Measurements from ENCODE around the gene KIF6. TPM values are rescaled to one million over a fixed set of nuclear protein-coding genes. Genes with fewer than 3 reads are reported as not detected.

KIF6 gene
- total RNA-seq, 6 experiments from 2014 or later = not detected

- Mint-ChIP-seq H3K36me3 (ENCODE audit: low read depth) (peaks cover 7% of the 10 kb centered on the region; the same call in 1 of the 2 replicates), H3K9me3 (peaks cover 35% of the 10 kb centered on the region), H3K4me3 (no peak overlapping the region), H3K4me1 (ENCODE audit: low read depth) (no peaks in the 10 kb centered on the region), H3K27me3 (ENCODE audit: insufficient read depth) (no peaks in the 10 kb centered on the region; the same call in 1 of the 2 replicates), H3K27ac (no peak overlapping the region)
- no peak for TF ChIP-seq CTCF (IDR thresholded peaks at IDR 0.05)
- no peak for DNase-seq
Observed at GRCh38 chr6:39706819-39707335, 18.3 kb downstream of the KIF6 start.

- H3K9me3 Mint-ChIP-seq = peaks cover 22% of the 10 kb centered on the region
- H3K27ac Mint-ChIP-seq = no peak overlapping the region
- H3K36me3 Mint-ChIP-seq (ENCODE audit: low read depth) = no peaks in the 10 kb centered on the region
- no peak overlapping the region for H3K4me3 Mint-ChIP-seq
- no peak for TF ChIP-seq CTCF (IDR thresholded peaks at IDR 0.05)
- H3K4me1 Mint-ChIP-seq (ENCODE audit: low read depth) = no peaks in the 10 kb centered on the region
- DNase-seq = no peak
- H3K27me3 Mint-ChIP-seq (ENCODE audit: insufficient read depth) = no peaks in the 10 kb centered on the region; the same call in 1 of the 2 replicates
Observed at GRCh38 chr6:39702265-39702664, 22.9 kb downstream of the KIF6 start.

GRCh38 chr6:39700362-39700761 lies 24.8 kb downstream of the KIF6 start:
- H3K4me1 Mint-ChIP-seq (ENCODE audit: low read depth) = no peaks in the 10 kb centered on the region
- peaks cover 28% of the 10 kb centered on the region for H3K9me3 Mint-ChIP-seq
- H3K27ac Mint-ChIP-seq = no peak overlapping the region
- H3K4me3 Mint-ChIP-seq = no peak overlapping the region
- no peaks in the 10 kb centered on the region for H3K36me3 Mint-ChIP-seq (ENCODE audit: low read depth)
- no peak for DNase-seq
- H3K27me3 Mint-ChIP-seq (ENCODE audit: insufficient read depth) = no peaks in the 10 kb centered on the region; the same call in 1 of the 2 replicates
- TF ChIP-seq CTCF (IDR thresholded peaks at IDR 0.05) = no peak

- Mint-ChIP-seq H3K9me3 (peaks cover 43% of the 10 kb centered on the region), H3K27me3 (ENCODE audit: insufficient read depth) (no peaks in the 10 kb centered on the region), H3K4me1 (ENCODE audit: low read depth) (no peaks in the 10 kb centered on the region), H3K36me3 (ENCODE audit: low read depth) (no peaks in the 10 kb centered on the region), H3K27ac (no peak overlapping the region), H3K4me3 (no peak overlapping the region)
- no peak for DNase-seq
- no peak for TF ChIP-seq CTCF (IDR thresholded peaks at IDR 0.05)
Observed at GRCh38 chr6:39698789-39699188, 26.4 kb downstream of the KIF6 start.

GRCh38 chr6:39696986-39697788 lies 28.0 kb downstream of the KIF6 start:
- DNase-seq = no peak
- H3K9me3 Mint-ChIP-seq = peaks cover 52% of the 10 kb centered on the region
- no peak overlapping the region for H3K27ac Mint-ChIP-seq
- H3K4me1 Mint-ChIP-seq (ENCODE audit: low read depth) = no peaks in the 10 kb centered on the region
- H3K27me3 Mint-ChIP-seq (ENCODE audit: insufficient read depth) = no peaks in the 10 kb centered on the region
- no peak overlapping the region for H3K4me3 Mint-ChIP-seq
- no peak for TF ChIP-seq CTCF (IDR thresholded peaks at IDR 0.05)
- no peaks in the 10 kb centered on the region; the same call in 1 of the 2 replicates for H3K36me3 Mint-ChIP-seq (ENCODE audit: low read depth)

Measured in HFFc6 (cell line).